ENCODE data around the gene CCDC73.
A peak's percentile ranks its signal among the peaks of the same experiment; 100 is the strongest.
"Not testable (repeated sequence)": the region's sequence is repeated elsewhere in the genome, so short reads cannot be mapped to it uniquely, and the experiment has no call there.

The CCDC73 gene

GRCh38 chr11:32794439-32794838 lies at the start of gene CCDC73:
TSS of gene CCDC73 (minus strand) at chr11:32794662. CDS start at chr11:32760243, 34,419 bp downstream.
- no peak for FAIRE-seq

- FAIRE-seq, result no peak
Observed at GRCh38 chr11:32843544-32843943, 49.1 kb upstream of the CCDC73 start.

- no peak for FAIRE-seq
Observed at GRCh38 chr11:32840587-32840986, 46.1 kb upstream of the CCDC73 start.

GRCh38 chr11:32839308-32839707 lies 44.8 kb upstream of the CCDC73 start:
- no peak for FAIRE-seq

GRCh38 chr11:32838505-32839274 lies 44.2 kb upstream of the CCDC73 start:
- no peak for FAIRE-seq

- no peak for FAIRE-seq
Observed at GRCh38 chr11:32836946-32837345, 42.5 kb upstream of the CCDC73 start.

GRCh38 chr11:32833921-32834320 lies 39.5 kb upstream of the CCDC73 start:
- FAIRE-seq, result no peak

GRCh38 chr11:32831221-32831620 lies 36.8 kb upstream of the CCDC73 start:
- no peak for FAIRE-seq

- FAIRE-seq, result no peak
Observed at GRCh38 chr11:32830796-32831195, 36.3 kb upstream of the CCDC73 start.

- FAIRE-seq, result no peak
Observed at GRCh38 chr11:32830413-32830738, 35.9 kb upstream of the CCDC73 start.

- no peak for FAIRE-seq
Observed at GRCh38 chr11:32829680-32830412, 35.4 kb upstream of the CCDC73 start, which contains the start of gene PRRG4. TSS of gene PRRG4 (plus strand) at chr11:32829927. CDS start at chr11:32830530, 603 bp downstream.

- no peak for FAIRE-seq
Observed at GRCh38 chr11:32829157-32829679, 34.8 kb upstream of the CCDC73 start.

GRCh38 chr11:32827276-32827675 lies 32.8 kb upstream of the CCDC73 start:
- FAIRE-seq, result no peak

GRCh38 chr11:32826113-32826512 lies 31.7 kb upstream of the CCDC73 start:
- FAIRE-seq, result no peak

GRCh38 chr11:32823617-32824016 lies 29.2 kb upstream of the CCDC73 start:
- not testable (repeated sequence) for FAIRE-seq

- no peak for FAIRE-seq
Observed at GRCh38 chr11:32821917-32822560, 27.6 kb upstream of the CCDC73 start.

- no peak for FAIRE-seq
Observed at GRCh38 chr11:32821517-32821916, 27.1 kb upstream of the CCDC73 start.

- FAIRE-seq, result no peak
Observed at GRCh38 chr11:32820497-32820896, 26.0 kb upstream of the CCDC73 start.

- FAIRE-seq, result no peak
Observed at GRCh38 chr11:32819187-32819586, 24.7 kb upstream of the CCDC73 start.

- no peak for FAIRE-seq
Observed at GRCh38 chr11:32817852-32818183, 23.4 kb upstream of the CCDC73 start.

- no peak for FAIRE-seq
Observed at GRCh38 chr11:32817181-32817851, 22.9 kb upstream of the CCDC73 start.

GRCh38 chr11:32809313-32809712 lies 14.9 kb upstream of the CCDC73 start:
- FAIRE-seq, result peak; percentile 79

GRCh38 chr11:32796425-32796824 lies 2.0 kb upstream of the CCDC73 start:
- no peak for FAIRE-seq

All from TTC549 (cell line).